Osteocyte (in vitro differentiated cells): ENCODE measurements around the gene DCDC2B. TPM values are rescaled to one million over a fixed set of nuclear protein-coding genes. Genes with fewer than 3 reads are reported as not detected.

Source experiments
- DNase-seq: peaks from one replicate; pipeline ENCODE4 v3.0.0; 2021; ENCODE audit warnings: mixed read lengths; ENCODE audit not compliant: unreplicated experiment; ENCODE audit errors: extremely low spot score
- H3K27ac Mint-ChIP-seq: one replicate; pipeline ENCODE4 v1.8.0; 2021; ENCODE audit warnings: mild to moderate bottlenecking, mixed read lengths; ENCODE audit not compliant: unreplicated experiment
- H3K27me3 Mint-ChIP-seq: one replicate; pipeline ENCODE4 v1.8.0; 2021; ENCODE audit warnings: mixed read lengths; ENCODE audit not compliant: unreplicated experiment
- H3K36me3 Mint-ChIP-seq: one replicate; pipeline ENCODE4 v1.8.0; 2021; ENCODE audit warnings: mixed read lengths; ENCODE audit not compliant: unreplicated experiment
- H3K4me1 Mint-ChIP-seq: one replicate; pipeline ENCODE4 v1.8.0; 2021; ENCODE audit warnings: mixed read lengths; ENCODE audit not compliant: unreplicated experiment
- H3K4me3 Mint-ChIP-seq: one replicate; pipeline ENCODE4 v1.8.0; 2021; ENCODE audit warnings: mild to moderate bottlenecking, moderate library complexity, mixed read lengths; ENCODE audit not compliant: unreplicated experiment
- H3K9me3 Mint-ChIP-seq: one replicate; pipeline ENCODE4 v1.8.0; 2021; ENCODE audit warnings: mixed read lengths; ENCODE audit not compliant: unreplicated experiment
- CTCF ChIP-seq: fragments of 200-600 bp; sonication (generic); IDR thresholded peaks from 2 replicates; pipeline ENCODE4 v1.5.0; 2021; ENCODE audit warnings: antibody characterized with exemption, mild to moderate bottlenecking, moderate library complexity
- total RNA-seq: library from RNA; stranded (reverse); gene quantifications from 2 replicates; pipeline ENCODE4 v1.2.1, GENCODE V29; 2021

DCDC2B gene
- total RNA-seq, 1 donor from 2014 or later = not detected

- DNase-seq = no peak
- H3K9me3 Mint-ChIP-seq = no peaks in the 10 kb centered on the region
- H3K36me3 Mint-ChIP-seq = peaks cover 53% of the 10 kb centered on the region
- no peak for TF ChIP-seq CTCF
- H3K27me3 Mint-ChIP-seq = no peaks in the 10 kb centered on the region
- peak overlapping the region; percentile 80 for H3K27ac Mint-ChIP-seq
- no peak overlapping the region for H3K4me3 Mint-ChIP-seq
- H3K4me1 Mint-ChIP-seq = peaks cover 38% of the 10 kb centered on the region
Measured at GRCh38 chr1:32186077-32186476, 22.8 kb upstream of the DCDC2B start.

DNA sequence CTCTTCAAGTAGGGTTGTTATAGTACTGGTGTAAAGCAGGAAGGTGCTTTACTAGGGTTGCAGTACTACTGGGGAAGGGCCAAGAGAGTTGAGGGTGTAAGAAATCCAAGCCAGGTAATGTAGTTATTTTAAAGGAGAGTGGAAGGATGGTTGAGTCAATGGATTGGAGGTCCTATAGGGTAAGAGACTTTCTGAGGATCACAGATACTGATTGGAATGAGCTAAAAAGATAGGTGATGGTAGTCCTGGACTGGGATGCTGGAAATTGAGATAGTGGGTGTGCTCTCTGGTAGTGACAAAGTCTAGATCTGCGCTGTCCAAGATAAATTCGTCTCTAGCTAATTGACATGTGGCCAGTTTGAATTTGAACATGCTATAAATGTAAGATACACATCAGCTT, 22.4 kb upstream of the DCDC2B start:
- Mint-ChIP-seq H3K27ac (peak overlapping the region; percentile 80), H3K36me3 (peaks cover 52% of the 10 kb centered on the region), H3K4me1 (peaks cover 34% of the 10 kb centered on the region), H3K9me3 (no peaks in the 10 kb centered on the region), H3K4me3 (no peak overlapping the region), H3K27me3 (no peaks in the 10 kb centered on the region)
- no peak for TF ChIP-seq CTCF
- no peak for DNase-seq

DNA sequence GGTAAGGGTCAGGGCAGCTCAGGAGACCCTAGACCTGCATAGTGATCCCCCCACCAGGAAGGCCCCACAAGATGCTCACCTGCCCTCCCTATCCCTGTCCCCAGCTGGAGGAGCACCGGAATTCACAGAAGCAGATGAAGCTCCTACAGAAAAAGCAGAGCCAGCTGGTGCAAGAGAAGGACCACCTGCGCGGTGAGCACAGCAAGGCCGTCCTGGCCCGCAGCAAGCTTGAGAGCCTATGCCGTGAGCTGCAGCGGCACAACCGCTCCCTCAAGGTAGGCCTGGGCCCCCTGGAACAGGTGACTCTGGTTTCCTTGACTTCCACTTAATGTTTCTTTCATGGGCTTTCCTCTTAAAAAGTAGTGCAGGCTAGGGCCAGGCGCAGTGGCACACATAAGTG, 21.0 kb upstream of the DCDC2B start:
- no peak for TF ChIP-seq CTCF
- H3K27me3 Mint-ChIP-seq = no peaks in the 10 kb centered on the region
- H3K9me3 Mint-ChIP-seq = no peaks in the 10 kb centered on the region
- no peak overlapping the region for H3K4me3 Mint-ChIP-seq
- no peak overlapping the region for H3K27ac Mint-ChIP-seq
- peaks cover 58% of the 10 kb centered on the region for H3K36me3 Mint-ChIP-seq
- H3K4me1 Mint-ChIP-seq = peaks cover 24% of the 10 kb centered on the region
- DNase-seq = no peak

GRCh38 chr1:32192220-32192948, 16.5 kb upstream of the DCDC2B start:
- Mint-ChIP-seq H3K4me1 (peaks cover 4% of the 10 kb centered on the region), H3K4me3 (no peak overlapping the region), H3K36me3 (peaks cover 56% of the 10 kb centered on the region), H3K27me3 (no peaks in the 10 kb centered on the region), H3K27ac (no peak overlapping the region), H3K9me3 (no peaks in the 10 kb centered on the region)
- no peak for TF ChIP-seq CTCF
- DNase-seq = no peak

GRCh38 chr1:32194984-32195383, 13.9 kb upstream of the DCDC2B start:
- no peak for DNase-seq
- no peaks in the 10 kb centered on the region for H3K27me3 Mint-ChIP-seq
- TF ChIP-seq CTCF = no peak
- H3K4me1 Mint-ChIP-seq = peaks cover 20% of the 10 kb centered on the region
- no peak overlapping the region for H3K4me3 Mint-ChIP-seq
- H3K27ac Mint-ChIP-seq = no peak overlapping the region
- no peaks in the 10 kb centered on the region for H3K9me3 Mint-ChIP-seq
- H3K36me3 Mint-ChIP-seq = peaks cover 42% of the 10 kb centered on the region
